Lower leg skin (tissue), 3 donors: ENCODE data around the gene CDKN2B-AS1.

ENCODE experiments used
- CTCF ChIP-seq, 3 donors: fragments of 450-650 bp; IDR thresholded peaks; one replicate each; pipeline ENCODE4 v1.5.1; 2016; ENCODE audit warnings: antibody characterized with exemption in 3 of 3, mild to moderate bottlenecking in 3 of 3, moderate library complexity in 2 of 3
- POLR2A ChIP-seq, 2 donors: fragments of 450-650 bp; IDR thresholded peaks; one replicate each; pipeline ENCODE4 v1.6.1; 2016 to 2017; ENCODE audit warnings: antibody characterized with exemption in 2 of 2, mild to moderate bottlenecking in 1 of 2, moderate library complexity in 1 of 2

GRCh38 chr9:21961569-21961968, 33.0 kb upstream of the CDKN2B-AS1 start:
- TF ChIP-seq CTCF (IDR thresholded peaks at IDR 0.05) (no peak), POLR2A (IDR thresholded peaks at IDR 0.05) (no peak)
